ENCODE measurements around the gene CCNB1.

DNA sequence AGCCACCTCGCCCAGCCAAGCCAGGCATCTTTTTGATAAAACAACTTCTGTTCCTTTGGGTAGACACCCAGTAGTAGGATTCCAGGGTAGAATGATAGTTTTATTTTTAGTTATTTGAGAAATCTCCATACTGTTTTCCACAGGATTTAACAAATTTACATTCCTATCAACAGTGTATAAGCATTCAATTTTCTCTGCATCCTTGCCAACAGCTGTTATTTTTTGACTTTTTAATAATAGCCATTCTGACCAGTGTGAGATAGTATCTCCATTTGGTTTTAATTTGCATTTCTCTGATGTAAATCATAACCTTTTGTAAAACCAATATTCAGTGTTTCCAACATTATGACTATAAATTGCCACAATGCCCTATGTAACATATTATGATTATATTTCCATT, 28.2 kb upstream of the CCNB1 start:
- no peak for TF ChIP-seq EZH2 (IDR thresholded peaks at IDR 0.05)
- no peak for TF ChIP-seq POLR2AphosphoS5 (IDR thresholded peaks at IDR 0.05; ENCODE audit: borderline replicate concordance, low read depth, low read length)
